Cortex of kidney (tissue), 1 donor: Measurements from ENCODE around the gene KRTAP5-5.
"Not testable (repeated sequence)": the region's sequence is repeated elsewhere in the genome, so short reads cannot be mapped to it uniquely, and the experiment has no call there.

ENCODE experiments used
- DNase-seq: peaks from one replicate; lab custom pipeline; 2025; lab: John Stamatoyannopoulos, UW

The KRTAP5-5 gene

DNA sequence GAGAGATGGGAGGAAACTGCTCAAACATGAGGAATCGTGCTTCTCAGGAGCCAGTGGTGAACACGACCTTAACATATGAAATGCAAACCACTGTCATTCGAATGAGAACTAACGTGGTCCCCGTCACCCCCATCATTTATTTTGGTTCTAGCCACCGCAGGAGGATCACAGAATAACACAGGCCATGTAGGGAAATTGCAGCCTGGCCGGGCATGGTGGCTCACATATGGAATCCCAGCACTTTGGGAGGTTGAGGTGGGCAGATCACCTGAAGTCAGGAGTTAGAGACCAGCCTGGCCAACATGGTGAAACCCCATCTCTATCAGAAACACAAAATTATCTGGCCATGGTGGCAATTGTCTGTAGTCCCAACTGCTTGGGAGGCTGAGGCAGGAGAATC lies 27.1 kb downstream of the KRTAP5-5 start:
- DNase-seq: no peak

- DNase-seq: no peak
These were observed 29.9 kb downstream of the KRTAP5-5 start for GRCh38 chr11:1659506-1659905.

GRCh38 chr11:1660111-1660867 lies 30.7 kb downstream of the KRTAP5-5 start:
- DNase-seq: no peak

DNA sequence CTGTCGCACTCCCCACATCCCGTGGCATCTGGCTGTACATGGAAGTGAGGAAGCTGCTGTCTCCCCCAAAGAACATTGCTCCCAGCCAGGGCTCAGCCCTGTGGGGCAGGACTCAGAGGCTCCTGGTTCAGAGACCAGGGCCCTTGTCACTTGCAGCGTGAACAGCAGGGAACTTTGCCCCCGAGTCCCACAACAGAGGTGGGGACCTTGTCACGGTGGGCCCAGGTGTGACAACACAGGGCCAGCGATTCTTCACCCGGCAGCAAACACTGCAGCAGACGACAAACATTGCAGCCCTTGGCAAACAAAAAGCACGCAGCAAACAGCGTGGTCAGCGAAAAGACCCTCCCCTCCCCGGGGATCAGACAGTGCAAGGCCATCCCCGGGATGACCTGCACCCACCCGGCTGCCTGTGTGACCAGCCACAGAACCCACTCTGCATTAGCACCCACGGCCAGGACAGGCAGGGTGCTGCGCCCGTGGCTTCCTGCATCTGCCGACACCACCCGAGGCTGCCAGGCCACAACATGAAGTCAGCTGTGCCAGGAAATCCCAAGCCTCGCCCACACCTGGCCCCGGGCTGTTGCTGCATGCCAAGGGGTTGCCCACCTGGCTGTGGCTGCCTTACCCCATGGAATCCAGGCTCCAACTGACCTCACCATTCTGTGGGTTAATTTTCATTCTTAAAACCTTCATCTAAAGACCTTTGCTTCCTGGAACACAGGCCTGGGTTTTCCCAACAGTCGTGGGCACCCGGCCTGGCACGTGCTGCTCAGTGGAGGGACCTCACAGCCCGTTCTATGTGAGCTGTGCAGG lies 32.1 kb downstream of the KRTAP5-5 start:
- not testable (repeated sequence) for DNase-seq

DNA sequence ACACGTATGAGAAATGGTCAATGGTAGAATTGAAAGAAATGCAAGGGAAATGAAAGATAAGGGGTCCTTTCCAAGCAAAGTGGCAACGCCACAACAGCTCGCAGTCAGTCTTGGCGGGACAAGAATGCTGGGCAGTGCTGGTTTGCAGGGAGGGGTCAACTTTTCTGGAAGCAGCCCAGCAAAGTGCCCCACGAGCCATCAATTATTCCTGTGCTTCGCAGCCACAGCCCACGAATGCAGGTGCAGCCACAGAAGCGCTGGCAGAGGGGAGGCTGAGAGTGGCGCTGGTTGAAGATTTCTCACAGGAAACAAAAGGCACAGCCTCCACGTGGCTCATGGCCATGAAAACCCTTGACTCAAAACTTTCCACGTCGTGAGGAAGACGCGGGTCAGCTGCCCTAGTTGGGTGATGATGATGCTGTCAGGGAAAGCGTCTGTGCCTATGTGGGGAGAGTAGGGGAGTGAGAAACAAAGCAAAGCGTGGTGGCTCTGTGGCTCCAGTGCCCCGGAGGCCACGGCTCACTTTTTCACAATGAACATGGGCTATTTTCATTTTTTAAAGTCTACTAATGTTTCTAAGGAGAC lies 33.2 kb downstream of the KRTAP5-5 start:
- DNase-seq: not testable (repeated sequence)

GRCh38 chr11:1665313-1665712 lies 35.7 kb downstream of the KRTAP5-5 start:
- no peak for DNase-seq

GRCh38 chr11:1667121-1667850 lies 37.7 kb downstream of the KRTAP5-5 start:
- no peak for DNase-seq

- DNase-seq: no peak
These were observed 38.3 kb downstream of the KRTAP5-5 start for GRCh38 chr11:1667906-1668305.

- no peak for DNase-seq
These were observed 39.4 kb downstream of the KRTAP5-5 start for GRCh38 chr11:1668911-1669473.

GRCh38 chr11:1669546-1670218 lies 40.1 kb downstream of the KRTAP5-5 start:
- no peak for DNase-seq

GRCh38 chr11:1670457-1670856 lies 40.9 kb downstream of the KRTAP5-5 start:
- not testable (repeated sequence) for DNase-seq

DNA sequence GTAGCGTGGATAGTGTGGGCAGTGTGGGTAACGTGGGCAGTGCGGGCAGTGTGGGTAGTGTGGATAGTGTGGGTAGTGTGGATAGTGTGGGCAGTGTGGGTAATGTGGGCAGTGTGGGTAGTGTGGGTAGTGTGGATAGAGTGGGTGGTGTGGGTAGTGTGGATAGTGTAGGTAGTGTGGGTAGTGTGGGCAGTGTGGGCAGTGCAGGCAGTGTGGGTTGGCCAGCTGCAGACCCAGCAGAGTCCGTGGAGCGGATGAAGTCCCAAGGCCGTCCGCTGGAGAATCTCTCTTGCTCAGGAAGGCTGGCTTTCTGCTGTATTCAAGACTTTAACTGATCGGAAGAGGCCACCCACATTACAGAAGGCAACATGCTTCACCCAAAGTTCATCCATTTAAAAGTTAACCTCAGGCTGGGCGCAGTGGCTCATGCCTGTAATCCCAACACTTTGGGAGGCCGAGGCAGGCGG lies 41.4 kb downstream of the KRTAP5-5 start:
- no peak for DNase-seq

DNA sequence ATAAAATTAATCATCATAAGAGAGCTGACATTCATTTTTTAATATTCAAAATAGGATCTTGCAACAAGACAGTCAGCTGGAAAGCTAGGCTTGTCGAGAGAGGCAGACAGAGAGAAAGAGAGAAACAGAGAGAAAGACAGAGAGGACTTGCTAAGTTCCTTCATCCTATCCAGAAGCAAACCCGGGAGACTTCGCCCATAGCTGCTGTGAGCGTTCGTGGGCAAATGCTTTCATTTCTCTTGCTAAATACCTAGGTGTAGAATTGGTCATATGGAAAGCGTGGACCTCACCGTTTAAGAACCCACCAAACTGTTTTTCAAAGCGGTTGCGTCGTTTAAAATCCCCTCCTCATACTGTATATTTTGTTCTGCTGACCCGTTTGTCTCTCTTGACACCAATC lies 42.1 kb downstream of the KRTAP5-5 start:
- no peak for DNase-seq

DNA sequence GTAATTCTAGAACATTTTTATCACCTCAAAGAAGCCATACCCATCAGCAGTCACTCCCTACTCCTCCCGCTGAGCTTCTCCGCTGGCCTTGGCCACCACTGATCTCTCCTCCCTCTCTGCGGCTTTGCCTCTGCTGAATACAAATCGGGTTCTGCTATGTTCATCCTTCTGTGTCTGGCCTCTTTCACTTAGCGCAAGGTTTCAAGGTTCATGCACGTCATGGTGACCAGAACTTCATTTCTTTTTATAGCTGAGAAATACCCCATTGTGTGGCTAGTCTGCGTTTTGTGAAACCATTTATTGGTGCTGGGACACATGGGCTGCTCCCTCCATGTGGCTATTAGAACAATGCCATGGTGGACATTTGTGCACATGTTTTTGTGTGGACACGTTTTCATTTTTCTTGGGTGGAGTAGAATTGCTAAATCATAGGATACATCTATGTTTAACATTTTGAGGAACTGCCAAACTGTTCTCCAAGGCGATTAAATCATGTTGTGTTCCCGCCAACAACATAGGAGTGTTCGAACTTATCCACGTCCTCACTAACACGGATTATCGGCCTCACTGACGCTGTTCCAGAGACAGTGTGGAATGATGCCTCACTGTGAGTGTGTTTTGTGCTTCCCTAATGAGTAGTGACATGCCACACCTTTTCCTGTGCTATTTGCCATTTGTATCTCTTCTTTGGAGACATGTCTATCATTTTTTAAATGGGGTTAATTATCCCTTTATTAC lies 43.2 kb downstream of the KRTAP5-5 start:
- no peak for DNase-seq

- DNase-seq: no peak
These were observed 44.0 kb downstream of the KRTAP5-5 start for GRCh38 chr11:1673446-1674172.

DNA sequence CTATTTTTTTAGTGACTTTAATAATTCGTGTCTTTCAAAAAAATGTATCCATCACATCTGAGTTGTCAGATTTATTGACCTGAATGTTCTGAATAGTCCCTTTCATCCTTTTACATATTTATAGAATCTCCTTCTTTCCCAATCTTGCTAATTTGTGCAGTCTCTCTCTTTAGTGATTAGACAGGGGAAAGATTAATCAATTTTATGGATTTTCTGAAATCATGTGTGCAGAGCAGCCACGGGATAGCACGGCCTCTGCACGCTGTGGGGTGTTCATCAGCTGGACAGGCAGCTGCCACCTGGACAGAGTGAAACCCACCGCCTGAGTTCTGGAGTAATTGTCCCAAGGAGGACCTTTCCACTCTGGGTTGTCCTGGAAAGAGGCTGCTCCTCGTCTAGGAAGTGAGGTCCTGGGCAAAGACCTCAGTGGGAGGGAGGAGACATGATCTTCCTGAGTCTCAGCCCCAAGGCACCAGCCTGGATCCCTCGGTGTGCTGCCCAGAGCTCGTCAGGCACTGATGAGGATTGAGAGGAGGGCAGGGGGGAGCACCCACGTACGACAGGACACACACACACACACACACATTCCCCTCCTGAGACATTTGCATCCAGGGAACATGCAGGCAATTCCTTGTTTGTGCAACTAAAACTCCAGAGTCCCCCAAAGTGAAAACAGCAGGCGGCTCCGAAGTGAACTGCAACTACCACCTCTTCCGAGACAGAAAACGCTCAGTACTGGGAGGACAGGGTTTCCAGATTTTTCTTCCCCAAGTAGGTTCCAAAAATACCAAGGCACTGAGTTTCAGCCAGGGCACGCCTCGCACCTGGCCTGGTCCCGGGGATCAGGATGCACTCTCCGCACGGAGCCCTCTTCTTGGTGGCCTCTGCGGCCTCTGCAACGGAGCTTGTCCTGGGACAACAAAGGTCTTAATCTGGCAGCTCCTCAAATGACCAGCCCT lies 44.9 kb downstream of the KRTAP5-5 start:
- no peak for DNase-seq

GRCh38 chr11:1675536-1676228 lies 46.1 kb downstream of the KRTAP5-5 start:
- no peak for DNase-seq

DNA sequence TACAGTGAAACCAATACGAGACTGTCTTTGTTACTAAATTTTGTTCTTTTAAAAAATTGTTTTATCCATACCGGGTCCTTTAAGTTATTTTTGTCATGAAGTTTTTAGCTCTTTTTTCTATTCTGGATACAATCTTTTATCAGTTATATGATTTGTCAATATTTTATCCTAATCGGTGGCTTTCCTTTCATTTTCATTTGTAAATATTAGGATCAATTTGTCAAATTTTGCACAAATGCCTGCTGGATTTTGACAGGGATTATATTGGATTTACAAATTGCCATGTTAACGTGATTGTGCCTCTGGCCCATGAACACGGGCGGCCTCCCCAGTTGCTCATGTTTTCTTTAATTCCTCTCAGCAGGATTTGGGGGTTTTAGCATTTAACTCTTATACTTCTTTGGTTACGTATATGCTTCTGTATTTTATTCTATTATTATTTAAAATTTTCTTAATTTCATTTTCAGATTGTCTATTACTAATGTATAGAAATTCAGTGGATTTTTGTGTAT lies 46.7 kb downstream of the KRTAP5-5 start:
- DNase-seq: no peak
